CD4-positive, alpha-beta memory T cell (primary cell): ENCODE results near the gene CCDC92. TPM values are rescaled to one million over a fixed set of nuclear protein-coding genes. Genes with fewer than 3 reads are reported as not detected.

ENCODE experiments used
- CTCF ChIA-PET: fragments of 350-600 bp; sonication (Branson Sonifier 250); formaldehyde crosslinking; loops from one replicate; lab custom pipeline; 2021; ENCODE audit warnings: inconsistent platforms; ENCODE audit not compliant: partially characterized antibody; lab: Charles Lee
- POLR2A ChIA-PET: fragments of 350-600 bp; sonication (Branson Sonifier 250); formaldehyde crosslinking; loops from one replicate; lab custom pipeline; 2021; ENCODE audit not compliant: partially characterized antibody; lab: Charles Lee
- DNase-seq, 5 donors: peaks; one replicate each; pipeline versions ENCODE4 v3.0.0 to v3.0.0-alpha.2; 2020 to 2022; ENCODE audit warnings: mixed read lengths in 1 of 5
- H3K27ac ChIP-seq: one replicate; pipeline ENCODE4 v1.7.0; 2013; ENCODE audit warnings: low read depth, low read length
- H3K27me3 ChIP-seq: 2 replicates; pipeline ENCODE4 v1.7.0; 2013; ENCODE audit warnings: mild to moderate bottlenecking, low read length, moderate library complexity; ENCODE audit not compliant: insufficient read depth
- H3K36me3 ChIP-seq: 2 replicates; pipeline ENCODE4 v1.7.0; 2013; ENCODE audit warnings: mild to moderate bottlenecking, low read length, moderate library complexity; ENCODE audit not compliant: insufficient read depth
- H3K4me1 ChIP-seq: 2 replicates; pipeline ENCODE4 v1.7.0; 2013; ENCODE audit warnings: mild to moderate bottlenecking, low read length, moderate library complexity; ENCODE audit not compliant: insufficient read depth
- H3K4me3 ChIP-seq, 2 donors: one replicate each; pipeline ENCODE4 v1.7.0; 2013; ENCODE audit warnings: low read length in 2 of 2, mild to moderate bottlenecking in 1 of 2
- H3K9me3 ChIP-seq, 2 donors: one replicate each; pipeline ENCODE4 v1.7.0; 2013; ENCODE audit warnings: low read length in 2 of 2, control low read depth in 1 of 2; ENCODE audit not compliant: control insufficient read depth in 1 of 2
- H3K27ac Mint-ChIP-seq, 7 donors: one replicate each; pipeline ENCODE4 v1.8.0; 2020 to 2021; ENCODE audit warnings: mixed read lengths in 7 of 7, mild to moderate bottlenecking in 6 of 7, inconsistent platforms in 3 of 7, moderate library complexity in 3 of 7
- H3K27me3 Mint-ChIP-seq, 2 donors: one replicate each; pipeline ENCODE4 v1.8.0; 2020 to 2021; ENCODE audit warnings: mixed read lengths in 2 of 2
- H3K36me3 Mint-ChIP-seq, 2 donors: one replicate each; pipeline ENCODE4 v1.8.0; 2020 to 2021; ENCODE audit warnings: mixed read lengths in 2 of 2, inconsistent platforms in 1 of 2, mild to moderate bottlenecking in 1 of 2
- H3K4me1 Mint-ChIP-seq, 4 donors: one replicate each; pipeline ENCODE4 v1.8.0; 2020 to 2021; ENCODE audit warnings: mixed read lengths in 4 of 4, mild to moderate bottlenecking in 1 of 4
- H3K4me3 Mint-ChIP-seq, 8 donors: one replicate each; pipeline ENCODE4 v1.8.0; 2020 to 2021; ENCODE audit warnings: mixed read lengths in 8 of 8, mild to moderate bottlenecking in 7 of 8, moderate library complexity in 6 of 8, inconsistent platforms in 3 of 8
- H3K9me3 Mint-ChIP-seq, 8 donors: one replicate each; pipeline ENCODE4 v1.8.0; 2020 to 2021; ENCODE audit warnings: mixed read lengths in 8 of 8, mild to moderate bottlenecking in 5 of 8, inconsistent platforms in 3 of 8, moderate library complexity in 1 of 8
- intact Hi-C: fragments of 100-400 bp; cut with micrococcal nuclease; formaldehyde crosslinking; loops from one replicate; pipeline ENCODE4 v1.15.1; 2023
- polyA plus RNA-seq, 2 donors: library from polyadenylated mRNA; unstranded; fragments of 300-500 nt; fragmentation: Illumina TruSeq; gene quantifications; one replicate each; pipeline ENCODE4 v1.2.3, GENCODE V29; 2021
- total RNA-seq, 2 experiments: library from RNA; stranded (reverse); gene quantifications; one replicate each; pipeline ENCODE4 v1.2.3, GENCODE V29; 2021

Gene CCDC92
- total and polyA plus RNA-seq, 4 experiments from 2014 or later: 15.6 to 52.9 (median 33.9) TPM

- H3K9me3 Mint-ChIP-seq: no peaks in the 10 kb centered on the region
- DNase-seq: no peak
- no peak overlapping the region for H3K27ac Mint-ChIP-seq
- Histone ChIP-seq H3K9me3 (no peaks in the 10 kb centered on the region), H3K4me3 (no peak overlapping the region), H3K27ac (no peak overlapping the region), H3K27me3 (no peaks in the 10 kb centered on the region), H3K36me3 (no peaks in the 10 kb centered on the region), H3K4me1 (no peaks in the 10 kb centered on the region)
- no peak overlapping the region for H3K4me3 Mint-ChIP-seq
- intact Hi-C loops: no loop called here
- no peaks in the 10 kb centered on the region for H3K4me1 Mint-ChIP-seq
- H3K36me3 Mint-ChIP-seq: no peaks in the 10 kb centered on the region
- POLR2A ChIA-PET: no interaction called here
- CTCF ChIA-PET: no interaction called here
- H3K27me3 Mint-ChIP-seq: peaks cover 7 to 31% of the 10 kb centered on the region in 2 donors
These were observed 79.4 kb downstream of the CCDC92 start for GRCh38 chr12:123893276-123893675.

- no peaks in the 10 kb centered on the region for H3K27me3 ChIP-seq
- intact Hi-C loops: no loop called here
- H3K36me3 ChIP-seq: no peaks in the 10 kb centered on the region
- H3K4me3 Mint-ChIP-seq: no peak overlapping the region
- ChIA-PET CTCF (no interaction called here), POLR2A (no interaction called here)
- H3K27me3 Mint-ChIP-seq: peaks cover 7 to 31% of the 10 kb centered on the region in 2 donors
- H3K4me3 ChIP-seq: no peak overlapping the region
- H3K9me3 ChIP-seq: no peaks in the 10 kb centered on the region
- no peaks in the 10 kb centered on the region for H3K36me3 Mint-ChIP-seq
- no peaks in the 10 kb centered on the region for H3K4me1 Mint-ChIP-seq
- no peak overlapping the region for H3K27ac Mint-ChIP-seq
- no peak overlapping the region for H3K27ac ChIP-seq
- DNase-seq: no peak
- no peaks in the 10 kb centered on the region for H3K9me3 Mint-ChIP-seq
- no peaks in the 10 kb centered on the region for H3K4me1 ChIP-seq
These were observed 79.8 kb downstream of the CCDC92 start for GRCh38 chr12:123892853-123893252.

GRCh38 chr12:123892180-123892559 is 80.5 kb downstream of the CCDC92 start:
- Histone ChIP-seq H3K4me1 (no peaks in the 10 kb centered on the region), H3K36me3 (no peaks in the 10 kb centered on the region), H3K27me3 (no peaks in the 10 kb centered on the region), H3K27ac (no peak overlapping the region), H3K4me3 (no peak overlapping the region), H3K9me3 (no peaks in the 10 kb centered on the region)
- ChIA-PET CTCF (no interaction called here), POLR2A (no interaction called here)
- DNase-seq: no peak
- Mint-ChIP-seq H3K36me3 (no peaks in the 10 kb centered on the region), H3K27me3 (peaks cover 7 to 31% of the 10 kb centered on the region in 2 donors), H3K27ac (no peak overlapping the region), H3K4me1 (no peaks in the 10 kb centered on the region), H3K4me3 (no peak overlapping the region), H3K9me3 (no peaks in the 10 kb centered on the region)
- intact Hi-C loops: no loop called here

- Histone ChIP-seq H3K4me3 (no peak overlapping the region), H3K27me3 (no peaks in the 10 kb centered on the region), H3K27ac (no peak overlapping the region), H3K4me1 (no peaks in the 10 kb centered on the region), H3K9me3 (no peaks in the 10 kb centered on the region), H3K36me3 (no peaks in the 10 kb centered on the region)
- Mint-ChIP-seq H3K9me3 (no peaks in the 10 kb centered on the region), H3K27ac (no peak overlapping the region), H3K27me3 (peaks cover 7 to 26% of the 10 kb centered on the region in 2 donors), H3K4me1 (no peaks in the 10 kb centered on the region), H3K36me3 (no peaks in the 10 kb centered on the region), H3K4me3 (no peak overlapping the region)
- POLR2A ChIA-PET: no interaction called here
- intact Hi-C loops: no loop called here
- no peak for DNase-seq
- CTCF ChIA-PET: no interaction called here
These were observed 81.0 kb downstream of the CCDC92 start for GRCh38 chr12:123891516-123892179.

- DNase-seq: no peak
- Histone ChIP-seq H3K27me3 (no peaks in the 10 kb centered on the region), H3K4me3 (no peak overlapping the region), H3K36me3 (no peaks in the 10 kb centered on the region), H3K4me1 (no peaks in the 10 kb centered on the region), H3K27ac (no peak overlapping the region), H3K9me3 (no peaks in the 10 kb centered on the region)
- no peak overlapping the region for H3K4me3 Mint-ChIP-seq
- H3K4me1 Mint-ChIP-seq: peaks cover 0 to 2% (median 0%) of the 10 kb centered on the region in 4 donors
- intact Hi-C loops: no loop called here
- no peaks in the 10 kb centered on the region for H3K9me3 Mint-ChIP-seq
- ChIA-PET CTCF (no interaction called here), POLR2A (no interaction called here)
- no peaks in the 10 kb centered on the region for H3K36me3 Mint-ChIP-seq
- H3K27me3 Mint-ChIP-seq: peaks cover 8 to 28% of the 10 kb centered on the region in 2 donors
- H3K27ac Mint-ChIP-seq: no peak overlapping the region
These were observed 81.6 kb downstream of the CCDC92 start for GRCh38 chr12:123891011-123891410.

GRCh38 chr12:123890536-123890902 is 82.1 kb downstream of the CCDC92 start:
- H3K4me1 ChIP-seq: no peaks in the 10 kb centered on the region
- CTCF ChIA-PET: interaction anchor here (1.2 kb wide), 1 partner anchor 10 kb away, joined by 3 read pairs; no protein-coding TSS in a partner anchor
- intact Hi-C loops: no loop called here
- no peak overlapping the region for H3K27ac ChIP-seq
- DNase-seq: no peak
- no peaks in the 10 kb centered on the region for H3K27me3 ChIP-seq
- H3K4me3 Mint-ChIP-seq: no peak overlapping the region
- no peaks in the 10 kb centered on the region for H3K36me3 ChIP-seq
- H3K27me3 Mint-ChIP-seq: peaks cover 9 to 29% of the 10 kb centered on the region in 2 donors
- no peaks in the 10 kb centered on the region for H3K9me3 Mint-ChIP-seq
- peaks cover 0 to 2% (median 0%) of the 10 kb centered on the region in 4 donors for H3K4me1 Mint-ChIP-seq
- no peaks in the 10 kb centered on the region for H3K36me3 Mint-ChIP-seq
- no peaks in the 10 kb centered on the region for H3K9me3 ChIP-seq
- no peak overlapping the region for H3K27ac Mint-ChIP-seq
- no peak overlapping the region for H3K4me3 ChIP-seq
- POLR2A ChIA-PET: no interaction called here

- H3K4me3 ChIP-seq: no peak overlapping the region
- ChIA-PET CTCF (interaction anchor here (1.2 kb wide), 1 partner anchor 10 kb away, joined by 3 read pairs; no protein-coding TSS in a partner anchor), POLR2A (no interaction called here)
- Mint-ChIP-seq H3K9me3 (no peaks in the 10 kb centered on the region), H3K4me1 (peaks cover 0 to 2% (median 0%) of the 10 kb centered on the region in 4 donors), H3K4me3 (no peak overlapping the region), H3K27ac (no peak overlapping the region), H3K27me3 (peaks cover 9 to 29% of the 10 kb centered on the region in 2 donors), H3K36me3 (no peaks in the 10 kb centered on the region)
- no peaks in the 10 kb centered on the region for H3K27me3 ChIP-seq
- H3K27ac ChIP-seq: no peak overlapping the region
- no peak for DNase-seq
- intact Hi-C loops: no loop called here
- H3K36me3 ChIP-seq: no peaks in the 10 kb centered on the region
- H3K4me1 ChIP-seq: no peaks in the 10 kb centered on the region
- no peaks in the 10 kb centered on the region for H3K9me3 ChIP-seq
These were observed 82.6 kb downstream of the CCDC92 start for GRCh38 chr12:123889848-123890535.
